Measurements from ENCODE around the gene SAFB. TPM values are rescaled to one million over a fixed set of nuclear protein-coding genes. Genes with fewer than 3 reads are reported as not detected.

SAFB gene
- total RNA-seq, 4 donors from 2014 or later = 90.5 to 368 (median 185) TPM

DNA sequence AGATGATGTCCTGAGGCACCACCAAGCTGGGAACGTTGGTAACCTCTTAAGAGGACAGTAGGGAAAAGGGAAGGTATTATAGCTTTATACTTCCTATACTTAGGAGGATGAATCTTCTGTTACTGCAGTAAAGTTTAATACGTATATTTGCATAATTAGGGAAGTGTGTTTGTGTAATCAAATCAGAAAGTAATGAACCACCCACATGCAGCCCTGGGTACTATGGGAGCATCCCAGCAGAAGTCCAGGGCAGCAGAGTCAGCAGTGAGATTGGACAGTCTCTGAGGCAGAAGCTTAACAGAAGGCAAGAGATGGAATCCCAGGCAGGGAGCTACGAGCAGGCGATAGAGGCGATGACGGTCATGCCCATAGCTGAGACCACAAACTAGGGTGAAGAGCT lies 12.5 kb downstream of the SAFB start:
- in situ Hi-C loops (cut with MboI; ENCODE audit: low pct_ligation_motif_present in 1 of 4, low pct_unique_long_range_greater_than_20kb in 1 of 4, low sequenced_read_pairs in 3 of 4) = no loop called here
- intact Hi-C loops (cut with DNase I; ENCODE audit: low total_unique reads) = no loop called here
- WGBS, 2 donors (ENCODE audit: low coverage in 1 of 2) = 75 to 83% methylated on average over 2 to 6 of the region's 6 CpGs
- no peak for DNase-seq
- no peaks in the 10 kb centered on the region for H3K27me3 ChIP-seq
- H3K36me3 ChIP-seq = no peaks in the 10 kb centered on the region
- TF ChIP-seq POLR2A (IDR thresholded peaks at IDR 0.05) (no peak), EP300 (IDR thresholded peaks at IDR 0.05; ENCODE audit: low read depth) (no peak), POLR2AphosphoS5 (IDR thresholded peaks at IDR 0.05) (no peak)
- TF ChIP-seq, protein P1, sequence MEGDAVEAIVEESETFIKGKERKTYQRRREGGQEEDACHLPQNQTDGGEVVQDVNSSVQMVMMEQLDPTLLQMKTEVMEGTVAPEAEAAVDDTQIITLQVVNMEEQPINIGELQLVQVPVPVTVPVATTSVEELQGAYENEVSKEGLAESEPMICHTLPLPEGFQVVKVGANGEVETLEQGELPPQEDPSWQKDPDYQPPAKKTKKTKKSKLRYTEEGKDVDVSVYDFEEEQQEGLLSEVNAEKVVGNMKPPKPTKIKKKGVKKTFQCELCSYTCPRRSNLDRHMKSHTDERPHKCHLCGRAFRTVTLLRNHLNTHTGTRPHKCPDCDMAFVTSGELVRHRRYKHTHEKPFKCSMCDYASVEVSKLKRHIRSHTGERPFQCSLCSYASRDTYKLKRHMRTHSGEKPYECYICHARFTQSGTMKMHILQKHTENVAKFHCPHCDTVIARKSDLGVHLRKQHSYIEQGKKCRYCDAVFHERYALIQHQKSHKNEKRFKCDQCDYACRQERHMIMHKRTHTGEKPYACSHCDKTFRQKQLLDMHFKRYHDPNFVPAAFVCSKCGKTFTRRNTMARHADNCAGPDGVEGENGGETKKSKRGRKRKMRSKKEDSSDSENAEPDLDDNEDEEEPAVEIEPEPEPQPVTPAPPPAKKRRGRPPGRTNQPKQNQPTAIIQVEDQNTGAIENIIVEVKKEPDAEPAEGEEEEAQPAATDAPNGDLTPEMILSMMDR (IDR thresholded peaks at IDR 0.05) = no peak
- H3K27ac ChIP-seq = no peak overlapping the region
- no peak overlapping the region for H3K4me3 ChIP-seq
- no peaks in the 10 kb centered on the region for H3K9me3 ChIP-seq
- peaks cover 15 to 50% (median 19%) of the 10 kb centered on the region in 4 donors for H3K4me1 ChIP-seq

DNA sequence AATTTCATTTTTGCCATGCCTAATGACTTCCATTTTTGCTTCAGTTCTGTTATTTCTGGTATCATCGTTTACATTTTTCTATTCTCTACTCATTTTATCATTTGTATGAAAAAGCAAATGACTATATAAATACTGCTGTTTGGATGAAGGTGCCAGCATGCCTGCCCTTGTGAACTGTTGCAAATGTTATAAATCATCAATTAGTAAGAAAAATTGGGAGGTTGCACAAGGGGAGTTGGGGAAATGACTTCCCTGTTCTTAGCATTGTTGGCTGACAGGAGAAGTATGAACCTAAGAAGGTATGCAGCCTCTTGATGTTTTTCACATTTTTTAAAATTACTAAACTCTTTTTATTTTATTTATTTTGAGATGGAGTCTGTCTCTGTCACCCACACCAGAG lies 15.1 kb downstream of the SAFB start:
- in situ Hi-C loops (cut with MboI; ENCODE audit: low pct_ligation_motif_present in 1 of 4, low pct_unique_long_range_greater_than_20kb in 1 of 4, low sequenced_read_pairs in 3 of 4) (no loop called here), intact Hi-C loops (cut with DNase I; ENCODE audit: low total_unique reads) (no loop called here)
- Histone ChIP-seq H3K27me3 (no peaks in the 10 kb centered on the region), H3K4me3 (no peak overlapping the region), H3K4me1 (peaks cover 0 to 28% (median 4%) of the 10 kb centered on the region in 4 donors), H3K27ac (no peak overlapping the region), H3K36me3 (peaks cover 0 to 17% (median 2%) of the 10 kb centered on the region in 4 donors), H3K9me3 (no peaks in the 10 kb centered on the region)
- WGBS, 2 donors (ENCODE audit: low coverage in 1 of 2) = 41 to 78% methylated on average over 1 of the region's 1 CpG
- TF ChIP-seq POLR2AphosphoS5 (IDR thresholded peaks at IDR 0.05) (no peak), EP300 (IDR thresholded peaks at IDR 0.05; ENCODE audit: low read depth) (no peak), POLR2A (IDR thresholded peaks at IDR 0.05) (no peak)
- TF ChIP-seq, protein P1 (IDR thresholded peaks at IDR 0.05) = no peak
- no peak for DNase-seq

DNA sequence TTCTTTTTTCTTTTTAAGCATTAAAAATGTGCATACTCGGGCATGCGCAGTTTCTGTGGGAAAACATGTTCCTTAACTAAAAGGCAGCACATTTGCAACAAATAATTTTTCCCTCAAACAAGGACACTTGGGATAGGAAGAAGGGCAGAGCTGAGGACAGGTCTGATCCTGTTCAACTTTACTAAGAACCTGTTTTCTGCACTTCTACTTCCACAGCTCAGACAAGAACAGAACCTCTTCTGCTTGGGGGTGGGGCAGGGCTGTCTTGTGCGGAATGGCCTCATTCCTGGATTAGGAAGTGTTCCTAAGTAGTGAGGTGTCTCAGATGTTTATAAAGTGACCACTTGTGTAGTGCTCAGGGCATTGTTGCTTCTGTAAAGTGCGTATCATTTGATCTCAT lies 18.3 kb downstream of the SAFB start:
- H3K27me3 ChIP-seq = no peaks in the 10 kb centered on the region
- no peak overlapping the region for H3K4me3 ChIP-seq
- peaks cover 0 to 14% (median 0%) of the 10 kb centered on the region in 4 donors for H3K4me1 ChIP-seq
- H3K27ac ChIP-seq = no peak overlapping the region
- intact Hi-C loops (cut with DNase I; ENCODE audit: low total_unique reads) = no loop called here
- no peaks in the 10 kb centered on the region for H3K9me3 ChIP-seq
- in situ Hi-C loops (cut with MboI; ENCODE audit: low pct_ligation_motif_present in 1 of 4, low pct_unique_long_range_greater_than_20kb in 1 of 4, low sequenced_read_pairs in 3 of 4) = no loop called here
- H3K36me3 ChIP-seq = peaks cover 0 to 43% (median 14%) of the 10 kb centered on the region in 4 donors
- 96 to 98% methylated on average over 3 to 4 of the region's 4 CpGs for WGBS, 2 donors (ENCODE audit: low coverage in 1 of 2)
- no peak for DNase-seq
- TF ChIP-seq POLR2AphosphoS5 (IDR thresholded peaks at IDR 0.05) (no peak), EP300 (IDR thresholded peaks at IDR 0.05; ENCODE audit: low read depth) (no peak), POLR2A (IDR thresholded peaks at IDR 0.05) (no peak)
- TF ChIP-seq, protein P1 (IDR thresholded peaks at IDR 0.05) = no peak

DNA sequence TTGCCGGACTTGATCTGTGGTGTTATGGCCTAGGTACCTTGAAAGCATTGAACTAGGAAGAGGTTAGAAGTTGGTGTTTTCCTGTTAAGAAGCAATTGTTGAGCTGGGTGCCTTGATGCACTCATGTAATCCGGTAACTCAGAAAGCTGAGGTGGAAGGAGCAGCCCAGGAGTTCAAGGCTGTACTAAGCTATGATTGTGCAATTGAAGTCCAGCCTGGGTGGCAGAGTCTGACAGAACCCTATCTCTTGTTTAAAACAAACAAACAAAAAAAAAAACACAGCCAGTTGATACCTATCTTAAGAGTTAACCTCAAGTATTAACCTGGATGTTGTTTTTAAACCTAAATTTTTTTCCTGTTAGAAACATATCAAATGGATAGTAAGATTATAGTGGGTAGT lies 19.3 kb downstream of the SAFB start:
- no peak for TF ChIP-seq EP300 (IDR thresholded peaks at IDR 0.05; ENCODE audit: low read depth)
- TF ChIP-seq, protein P1 (IDR thresholded peaks at IDR 0.05) = no peak
- TF ChIP-seq POLR2AphosphoS5 (IDR thresholded peaks at IDR 0.05) = no peak
- no peak for TF ChIP-seq POLR2A (IDR thresholded peaks at IDR 0.05)
- WGBS, 2 donors (ENCODE audit: low coverage in 1 of 2) = 95 to 100% methylated on average over 1 to 2 of the region's 2 CpGs
- H3K27me3 ChIP-seq = no peaks in the 10 kb centered on the region
- H3K36me3 ChIP-seq = peaks cover 0 to 52% (median 19%) of the 10 kb centered on the region in 4 donors
- intact Hi-C loops (cut with DNase I; ENCODE audit: low total_unique reads) (no loop called here), in situ Hi-C loops (cut with MboI; ENCODE audit: low pct_ligation_motif_present in 1 of 4, low pct_unique_long_range_greater_than_20kb in 1 of 4, low sequenced_read_pairs in 3 of 4) (no loop called here)
- H3K4me3 ChIP-seq = no peak overlapping the region
- no peak for DNase-seq
- H3K4me1 ChIP-seq = peaks cover 0 to 14% (median 0%) of the 10 kb centered on the region in 4 donors
- no peaks in the 10 kb centered on the region for H3K9me3 ChIP-seq
- no peak overlapping the region for H3K27ac ChIP-seq

Data from transverse colon (tissue), 4 donors.